ENCODE measurements around the gene HIF1A.
"Not testable (repeated sequence)": the region's sequence is repeated elsewhere in the genome, so short reads cannot be mapped to it uniquely, and the experiment has no call there.

Gene HIF1A

DNA sequence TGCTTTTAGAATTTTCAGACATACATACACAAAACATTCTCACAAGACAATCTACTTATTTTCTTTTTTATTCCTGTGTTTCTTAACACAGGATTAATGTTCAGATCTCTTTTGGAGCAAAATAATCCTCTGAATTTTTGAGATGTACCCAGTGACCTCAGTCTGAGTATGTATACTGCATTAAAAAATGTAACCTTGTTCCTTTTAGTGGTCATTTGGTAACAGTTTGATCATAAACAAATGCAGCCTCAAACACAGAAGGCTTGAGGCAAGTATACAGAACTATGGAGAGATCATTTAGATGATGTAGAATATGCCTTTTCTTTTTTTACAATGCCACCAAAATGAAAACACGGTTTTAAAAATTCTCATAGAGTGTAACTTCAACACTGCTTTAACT, 9.7 kb downstream of the HIF1A start:
- FAIRE-seq (no peak), DNase-seq (ENCODE audit: extremely low spot score, insufficient read length, low read depth) (no peak)

DNA sequence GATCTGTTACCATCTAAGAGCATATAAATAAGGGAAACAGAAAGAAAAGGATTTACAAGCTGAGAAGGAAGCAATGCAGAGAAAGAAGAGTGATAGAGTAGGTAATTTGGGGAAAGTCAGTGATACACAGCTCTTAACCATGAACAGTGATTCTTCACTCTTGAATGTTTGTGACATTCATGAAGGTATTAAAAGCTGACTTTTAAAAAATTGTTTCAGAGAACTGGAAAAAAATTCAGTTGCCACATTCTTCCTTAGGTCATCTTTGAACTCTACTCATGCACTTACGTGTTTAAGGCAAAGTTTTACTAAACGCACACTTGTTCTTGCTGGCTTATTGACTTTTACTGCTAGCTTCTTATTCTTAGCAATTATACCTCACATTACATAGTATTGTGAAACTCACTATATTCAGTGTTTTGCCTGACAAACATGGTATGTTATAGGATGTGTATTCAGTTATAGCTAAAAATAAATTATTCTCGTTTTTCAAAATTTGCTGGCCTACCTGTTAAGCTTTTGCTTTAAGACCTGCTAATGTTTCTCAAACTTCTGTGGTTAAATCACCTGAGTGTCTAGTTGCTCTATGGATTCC, 10.9 kb downstream of the HIF1A start:
- FAIRE-seq (peak; percentile 78), DNase-seq (ENCODE audit: extremely low spot score, insufficient read length, low read depth) (no peak)

DNA sequence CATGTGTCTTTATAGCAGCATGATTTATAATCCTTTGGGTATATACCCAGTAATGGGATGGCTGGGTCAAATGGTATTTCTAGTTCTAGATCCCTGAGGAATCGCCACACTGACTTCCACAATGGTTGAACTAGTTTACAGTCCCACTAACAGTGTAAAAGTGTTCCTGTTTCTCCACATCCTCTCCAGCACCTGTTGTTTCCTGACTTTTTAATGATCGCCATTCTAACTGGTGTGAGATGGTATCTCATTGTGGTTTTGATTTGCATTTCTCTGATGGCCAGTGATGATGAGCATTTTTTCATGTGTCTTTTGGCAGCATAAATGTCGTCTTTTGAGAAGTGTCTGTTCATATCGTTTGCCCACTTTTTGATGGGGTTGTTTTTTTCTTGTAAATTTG, 12.5 kb downstream of the HIF1A start:
- FAIRE-seq; DNase-seq (ENCODE audit: extremely low spot score, insufficient read length, low read depth): not testable (repeated sequence)

DNA sequence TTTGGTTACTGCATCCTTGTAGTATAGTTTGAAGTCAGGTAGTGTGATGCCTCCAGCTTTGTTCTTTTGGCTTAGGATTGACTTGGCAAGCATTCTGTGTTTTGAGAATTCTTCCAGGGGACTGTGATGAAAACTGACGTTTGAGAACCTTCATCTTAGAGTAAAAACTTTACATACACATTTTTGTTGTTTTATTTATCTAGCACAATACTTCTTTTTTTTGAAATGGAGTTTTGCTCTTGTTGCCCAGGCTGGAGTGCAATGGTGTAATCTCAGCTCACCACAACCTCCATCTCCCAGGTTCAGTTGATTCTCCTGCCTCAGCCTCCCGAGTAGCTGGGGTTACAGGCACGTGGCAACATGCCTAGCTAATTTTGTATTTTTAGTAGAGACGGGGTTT, 13.4 kb downstream of the HIF1A start:
- FAIRE-seq: not testable (repeated sequence)

DNA sequence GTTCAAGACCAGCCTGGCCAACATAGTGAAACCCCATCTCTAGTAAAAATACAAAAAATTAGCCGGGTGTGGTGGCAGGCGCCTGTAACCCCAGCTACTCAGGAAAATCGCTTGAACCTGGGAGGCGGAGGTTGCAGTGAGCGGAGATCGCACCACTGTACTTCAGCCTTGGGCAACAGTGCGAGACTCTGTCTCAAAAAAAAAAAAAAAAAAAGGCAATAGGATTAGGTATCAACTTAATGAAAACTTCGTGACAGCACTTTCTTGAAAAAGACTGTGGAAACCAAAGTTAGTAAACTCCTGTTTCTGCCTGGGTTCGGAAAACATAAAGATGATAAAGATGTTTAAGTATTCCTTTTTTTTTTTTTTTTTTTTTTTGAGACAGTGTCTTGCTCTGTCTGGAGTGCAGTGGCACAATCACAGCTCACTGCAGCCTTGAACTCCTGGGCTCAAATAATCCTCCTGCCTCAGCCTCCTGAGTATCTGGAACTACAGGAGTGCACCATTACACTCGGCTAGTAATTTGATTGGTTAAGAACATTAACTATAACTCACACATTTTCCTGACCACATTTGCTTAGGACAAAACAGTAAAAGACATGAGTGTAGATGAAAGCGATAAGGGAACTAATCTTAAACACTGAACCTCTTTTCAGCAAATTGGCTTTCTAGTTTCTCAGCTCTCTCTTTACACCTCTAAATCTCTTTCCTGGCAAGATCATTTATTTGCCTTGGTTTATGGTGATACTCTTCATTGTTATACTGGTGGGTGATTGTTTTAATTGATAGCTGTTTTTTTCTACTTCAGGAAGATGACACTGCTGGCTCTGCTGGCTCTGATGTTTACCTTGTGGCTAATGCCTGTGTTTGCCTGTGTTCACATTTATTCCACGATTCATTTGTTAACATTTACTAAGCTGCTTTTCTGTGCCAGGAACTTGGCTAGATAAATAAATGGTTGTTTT, 15.8 kb downstream of the HIF1A start:
- DNase-seq (ENCODE audit: extremely low spot score, insufficient read length, low read depth): no peak

More for the DNA sequence above, 13.4 kb downstream of the HIF1A start:
- DNase-seq (ENCODE audit: extremely low spot score, insufficient read length, low read depth): not testable (repeated sequence)

DNA sequence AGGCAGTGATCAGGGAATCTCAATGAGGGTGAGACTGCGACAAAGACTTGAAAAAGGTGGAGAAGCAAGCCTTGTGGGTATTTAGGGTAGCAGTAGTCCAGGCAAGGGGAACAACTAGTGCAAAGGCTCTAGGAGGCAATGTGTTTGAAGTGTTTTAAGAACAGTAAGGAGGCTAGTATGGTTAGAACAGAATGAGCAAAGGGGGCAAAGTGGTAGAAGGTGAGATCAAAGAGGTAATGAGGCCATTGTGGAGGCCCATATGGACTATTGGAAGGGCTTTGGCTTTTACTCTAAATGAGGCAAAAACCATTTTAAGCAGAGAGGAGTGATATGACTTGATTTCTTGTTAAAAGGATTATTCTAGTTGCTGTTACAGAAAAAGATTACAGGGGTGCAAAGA, 16.8 kb downstream of the HIF1A start:
- no peak for DNase-seq (ENCODE audit: extremely low spot score, insufficient read length, low read depth)
- no peak for FAIRE-seq

More for the DNA sequence above, 15.8 kb downstream of the HIF1A start:
- FAIRE-seq: peak; percentile 66

DNA sequence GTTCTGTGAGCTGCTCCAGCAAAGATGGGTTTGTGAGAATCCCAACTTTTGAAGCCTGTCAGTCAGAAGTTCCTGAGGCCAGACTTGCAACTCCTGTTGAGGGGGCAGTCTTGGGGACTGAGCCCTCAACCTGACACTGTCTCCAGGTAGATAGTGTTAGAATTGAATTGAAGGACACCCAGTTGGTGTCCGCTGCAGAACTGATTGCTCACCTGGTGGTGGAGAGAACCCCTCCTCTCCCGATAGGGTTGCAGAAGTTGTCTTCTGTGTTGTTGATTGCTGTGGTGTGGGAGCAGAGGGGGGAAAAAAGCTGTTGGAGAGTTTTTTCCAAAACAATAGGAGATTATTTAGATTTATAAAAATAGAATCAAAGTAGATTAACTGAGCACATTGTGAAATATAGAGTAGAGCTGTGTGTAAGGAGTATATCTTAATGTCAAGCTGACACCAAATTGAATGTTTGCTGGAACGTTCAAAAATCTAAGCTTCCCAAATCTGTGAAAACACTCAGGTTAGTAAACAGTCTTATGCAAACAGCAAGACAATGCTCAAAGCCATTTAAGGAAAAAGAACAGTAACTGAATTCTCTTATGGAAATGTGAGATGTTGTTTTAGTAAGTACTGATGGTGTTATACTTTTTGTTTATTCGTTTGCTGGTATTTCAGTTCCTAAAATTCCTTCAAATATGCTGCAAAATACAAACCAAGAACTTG, 18.6 kb downstream of the HIF1A start:
- DNase-seq (ENCODE audit: extremely low spot score, insufficient read length, low read depth): no peak
- no peak for FAIRE-seq

DNA sequence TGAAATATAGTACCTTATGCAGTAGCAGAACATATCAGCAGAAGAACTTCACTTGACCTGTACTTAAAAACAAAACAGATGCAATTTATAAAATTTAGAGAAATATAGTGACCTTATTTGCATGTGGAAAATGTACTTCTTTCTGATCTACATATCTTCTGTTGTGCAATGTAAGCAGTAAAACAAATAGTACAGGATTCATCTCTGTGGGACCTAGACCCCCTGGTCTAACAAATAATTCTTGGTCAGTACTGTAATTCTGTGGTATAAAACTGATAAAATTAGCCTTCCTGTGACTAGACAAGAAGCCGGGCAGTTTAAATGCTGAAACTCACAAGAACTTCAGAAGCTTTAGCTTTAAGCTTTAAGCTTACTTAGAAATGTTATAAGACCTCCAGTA, 21.6 kb downstream of the HIF1A start:
- DNase-seq (ENCODE audit: extremely low spot score, insufficient read length, low read depth): no peak
- FAIRE-seq: no peak

DNA sequence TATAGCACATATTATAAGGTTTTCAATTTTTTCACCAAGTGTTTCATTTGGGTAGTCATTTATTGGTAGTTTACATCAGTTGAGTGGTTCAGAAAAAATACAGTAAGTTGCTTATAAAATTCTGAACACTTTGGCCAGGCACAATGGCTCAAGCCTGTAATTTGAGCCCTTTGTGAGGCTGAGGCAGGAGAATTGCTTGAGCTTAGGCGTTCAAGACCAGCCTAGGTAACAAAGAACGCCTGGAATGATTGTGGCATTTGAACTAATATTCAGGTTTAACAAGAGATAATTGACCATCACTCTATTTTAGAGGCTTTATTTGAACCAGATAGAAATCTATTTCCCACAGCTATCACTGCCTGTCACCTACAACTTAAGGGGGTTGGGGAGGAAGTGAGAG, 22.7 kb downstream of the HIF1A start:
- DNase-seq (ENCODE audit: extremely low spot score, insufficient read length, low read depth) (no peak), FAIRE-seq (no peak)

DNA sequence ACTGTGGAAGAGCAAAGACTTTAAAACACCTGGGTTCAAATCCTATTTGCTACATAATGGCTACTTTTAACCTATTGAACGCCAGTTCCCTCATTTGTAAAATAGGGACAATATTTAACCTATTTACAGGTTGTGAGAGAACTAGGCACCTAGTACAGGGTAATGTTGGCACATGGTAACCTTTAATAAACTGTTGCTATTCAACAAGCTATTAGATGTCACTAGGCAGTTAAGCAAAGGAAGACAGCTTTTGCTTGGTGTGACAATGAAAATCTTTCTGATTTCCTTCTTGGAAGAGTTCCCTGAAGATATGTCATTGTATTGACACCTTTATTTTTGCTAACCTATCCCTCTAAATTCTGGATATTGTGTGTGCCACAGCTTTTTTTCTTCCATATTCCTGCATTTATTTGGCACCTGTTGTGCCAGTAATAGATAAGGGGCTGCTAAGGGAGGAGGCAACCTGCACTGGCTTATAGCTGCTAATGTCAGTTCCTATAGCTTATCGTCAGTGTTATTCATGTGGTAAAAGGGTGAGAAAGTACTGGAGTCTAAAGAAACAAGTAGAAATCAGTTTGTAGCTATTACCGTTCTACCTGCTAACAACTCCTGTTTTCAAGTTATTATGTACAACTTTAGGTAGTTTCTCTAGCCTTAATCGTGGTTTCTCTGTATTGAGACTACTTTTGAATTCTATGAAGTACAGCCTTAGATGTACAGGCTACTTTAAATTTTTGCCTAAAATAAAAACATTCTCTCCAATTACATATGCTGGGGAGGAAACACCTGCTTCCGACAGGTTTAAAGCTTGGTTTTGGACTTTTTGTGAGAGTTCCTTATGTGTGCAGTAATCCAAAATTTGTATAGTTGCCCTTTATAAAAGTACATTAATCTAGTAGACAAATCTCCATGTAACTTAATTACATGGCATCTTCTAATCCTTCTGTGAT, 24.3 kb downstream of the HIF1A start:
- FAIRE-seq (peak; percentile 41), DNase-seq (ENCODE audit: extremely low spot score, insufficient read length, low read depth) (no peak)

DNA sequence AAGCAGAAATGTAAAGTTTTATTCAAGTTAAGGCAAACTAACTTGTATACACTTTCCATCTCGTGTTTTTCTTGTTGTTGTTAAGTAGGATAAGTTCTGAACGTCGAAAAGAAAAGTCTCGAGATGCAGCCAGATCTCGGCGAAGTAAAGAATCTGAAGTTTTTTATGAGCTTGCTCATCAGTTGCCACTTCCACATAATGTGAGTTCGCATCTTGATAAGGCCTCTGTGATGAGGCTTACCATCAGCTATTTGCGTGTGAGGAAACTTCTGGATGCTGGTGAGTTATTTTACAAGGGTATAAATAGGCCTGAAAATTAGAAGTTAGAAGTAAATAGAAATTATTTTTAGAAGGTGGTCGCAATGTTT, 25.0 kb downstream of the HIF1A start:
- DNase-seq (ENCODE audit: extremely low spot score, insufficient read length, low read depth) (no peak), FAIRE-seq (no peak)

DNA sequence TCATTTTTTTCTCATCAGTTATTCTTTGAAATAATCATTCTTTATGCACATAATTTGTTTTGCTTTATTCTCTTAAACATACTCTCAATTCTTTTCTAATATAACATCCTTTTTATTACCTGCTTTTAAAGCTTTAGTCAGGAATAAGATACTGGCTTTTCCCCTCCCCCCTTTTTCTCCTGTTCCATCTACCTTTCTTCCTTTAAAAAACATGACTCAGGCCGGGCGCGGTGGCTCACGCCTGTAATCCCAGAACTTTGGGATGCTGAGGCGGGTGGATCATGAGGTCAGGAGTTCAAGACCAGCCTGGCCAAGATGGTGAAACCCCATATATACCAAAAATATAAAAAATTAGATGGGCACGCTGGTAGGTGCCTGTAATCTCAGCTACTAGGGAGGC, 25.4 kb downstream of the HIF1A start:
- DNase-seq (ENCODE audit: extremely low spot score, insufficient read length, low read depth): no peak
- no peak for FAIRE-seq

DNA sequence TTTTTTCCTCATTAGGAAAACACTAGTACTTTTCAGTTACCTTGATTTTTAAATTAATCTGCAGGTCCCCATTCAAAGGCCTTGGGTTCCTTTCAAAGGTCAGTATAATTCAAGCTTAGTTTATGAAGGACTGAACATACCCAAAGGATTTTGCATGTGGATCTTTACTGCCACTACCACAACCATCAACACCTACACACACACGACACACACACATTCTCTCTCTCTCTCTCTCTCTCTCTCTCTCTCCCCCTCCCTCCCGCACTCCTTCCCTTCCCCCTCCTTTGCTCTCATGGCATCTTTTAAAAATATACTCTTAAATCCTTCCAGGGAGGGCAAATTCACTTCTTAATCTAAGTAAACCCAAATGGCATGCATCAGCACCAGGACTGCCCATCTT, 28.8 kb downstream of the HIF1A start:
- no peak for FAIRE-seq
- no peak for DNase-seq (ENCODE audit: extremely low spot score, insufficient read length, low read depth)

DNA sequence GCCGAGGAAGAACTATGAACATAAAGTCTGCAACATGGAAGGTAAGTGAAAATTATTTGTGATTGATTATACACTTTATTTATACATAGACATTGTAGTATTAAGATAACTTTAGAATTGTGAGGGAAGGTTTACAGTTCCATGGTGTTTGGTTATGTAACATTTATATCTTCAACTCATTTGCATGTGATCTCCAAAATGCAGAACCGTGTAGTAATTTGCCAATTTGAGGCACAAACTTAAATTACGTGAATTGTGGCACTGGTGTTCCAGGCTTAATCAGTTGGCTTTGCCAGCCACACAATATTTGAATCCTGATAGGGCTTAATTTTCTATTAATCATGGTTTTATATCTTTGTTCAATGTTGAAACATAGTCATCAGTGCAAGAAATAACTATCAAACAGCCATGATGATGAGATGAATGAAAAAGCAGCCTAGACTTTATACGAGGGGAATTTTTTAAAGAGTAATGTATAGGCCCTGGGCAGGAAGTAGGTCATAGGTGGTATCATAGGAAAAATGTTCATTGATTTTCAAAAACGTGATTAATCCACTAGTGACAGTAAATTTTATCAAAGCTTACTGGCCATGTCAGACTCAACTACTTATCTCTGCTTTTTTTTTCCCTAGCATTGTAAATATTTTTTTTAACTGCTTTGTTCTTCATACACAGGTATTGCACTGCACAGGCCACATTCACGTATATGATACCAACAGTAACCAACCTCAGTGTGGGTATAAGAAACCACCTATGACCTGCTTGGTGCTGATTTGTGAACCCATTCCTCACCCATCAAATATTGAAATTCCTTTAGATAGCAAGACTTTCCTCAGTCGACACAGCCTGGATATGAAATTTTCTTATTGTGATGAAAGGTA, 31.7 kb downstream of the HIF1A start:
- no peak for FAIRE-seq
- DNase-seq (ENCODE audit: extremely low spot score, insufficient read length, low read depth): no peak

DNA sequence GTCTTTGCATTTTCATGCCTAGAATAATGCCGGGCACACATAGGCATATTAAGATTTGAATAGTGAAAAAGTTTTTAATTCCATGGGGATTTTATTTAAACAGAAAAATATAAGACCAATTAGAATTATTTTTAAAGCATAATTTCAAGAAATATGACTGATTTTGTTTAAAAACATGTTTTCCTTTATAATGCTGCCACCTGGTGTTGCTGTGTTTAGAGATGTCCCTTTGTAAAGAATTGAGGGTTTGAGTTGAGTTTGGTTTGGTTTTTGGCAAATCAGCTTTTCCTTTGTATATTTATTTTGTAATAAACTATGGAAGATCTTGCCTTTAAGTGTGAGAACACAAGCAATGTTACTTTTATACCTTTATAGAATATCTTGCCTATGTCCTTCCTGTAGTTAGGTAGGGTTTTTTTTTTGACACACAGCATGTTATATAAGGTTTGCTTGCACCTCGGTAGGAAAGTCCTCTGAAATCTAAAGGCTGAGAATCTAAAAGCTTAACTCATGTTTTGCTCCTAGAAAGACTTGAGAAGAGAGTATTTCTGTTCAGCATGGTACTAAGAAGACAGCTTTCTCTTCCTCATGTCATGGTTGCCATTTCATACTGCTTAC, 35.6 kb downstream of the HIF1A start:
- FAIRE-seq (peak; percentile 56), DNase-seq (ENCODE audit: extremely low spot score, insufficient read length, low read depth) (no peak)

DNA sequence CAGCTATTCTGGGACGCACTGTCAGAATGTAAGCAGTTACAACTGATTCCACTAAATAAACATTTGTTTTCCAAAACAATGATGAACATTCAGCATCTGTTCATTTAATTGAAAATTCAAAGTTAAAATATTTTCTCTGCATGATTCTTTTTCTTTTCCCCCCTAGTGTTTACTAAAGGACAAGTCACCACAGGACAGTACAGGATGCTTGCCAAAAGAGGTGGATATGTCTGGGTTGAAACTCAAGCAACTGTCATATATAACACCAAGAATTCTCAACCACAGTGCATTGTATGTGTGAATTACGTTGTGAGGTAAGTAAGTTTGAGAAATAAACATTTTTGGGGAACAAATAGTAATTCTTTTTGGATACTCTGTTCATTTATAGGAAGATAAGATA, 38.7 kb downstream of the HIF1A start:
- no peak for FAIRE-seq

DNA sequence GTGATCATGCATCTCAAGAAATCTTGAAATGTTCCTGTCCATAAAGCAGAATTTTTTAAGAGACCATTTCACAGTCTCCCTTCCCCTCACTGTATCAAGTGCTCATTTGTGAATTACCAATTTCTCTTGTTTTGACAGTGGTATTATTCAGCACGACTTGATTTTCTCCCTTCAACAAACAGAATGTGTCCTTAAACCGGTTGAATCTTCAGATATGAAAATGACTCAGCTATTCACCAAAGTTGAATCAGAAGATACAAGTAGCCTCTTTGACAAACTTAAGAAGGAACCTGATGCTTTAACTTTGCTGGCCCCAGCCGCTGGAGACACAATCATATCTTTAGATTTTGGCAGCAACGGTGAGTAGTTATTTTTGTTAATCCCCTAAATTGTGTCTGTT, 41.4 kb downstream of the HIF1A start:
- no peak for DNase-seq (ENCODE audit: extremely low spot score, insufficient read length, low read depth)
- no peak for FAIRE-seq

More for the DNA sequence above, 38.7 kb downstream of the HIF1A start:
- no peak for DNase-seq (ENCODE audit: extremely low spot score, insufficient read length, low read depth)

DNA sequence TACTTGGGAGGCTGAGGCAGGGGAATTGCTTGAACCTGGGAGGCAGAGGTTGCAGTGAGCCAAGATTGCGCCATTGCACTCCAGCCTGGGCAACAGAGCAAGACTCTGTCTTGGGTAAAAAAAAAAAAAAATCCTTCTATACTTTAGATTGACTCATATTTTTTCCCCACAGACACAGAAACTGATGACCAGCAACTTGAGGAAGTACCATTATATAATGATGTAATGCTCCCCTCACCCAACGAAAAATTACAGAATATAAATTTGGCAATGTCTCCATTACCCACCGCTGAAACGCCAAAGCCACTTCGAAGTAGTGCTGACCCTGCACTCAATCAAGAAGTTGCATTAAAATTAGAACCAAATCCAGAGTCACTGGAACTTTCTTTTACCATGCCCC, 42.6 kb downstream of the HIF1A start:
- DNase-seq (ENCODE audit: extremely low spot score, insufficient read length, low read depth) (no peak), FAIRE-seq (no peak)
